Upper lobe of left lung (tissue), 6 donors: ENCODE measurements around the gene RIMBP2. TPM values are rescaled to one million over a fixed set of nuclear protein-coding genes. Genes with fewer than 3 reads are reported as not detected.

ENCODE experiments used
- ATAC-seq, 2 donors: fragments of 200-7000 bp; cut with Tn5 transposase; one replicate each; pipeline ENCODE4 v1.9.1; 2022; ENCODE audit warnings: mild to moderate bottlenecking in 2 of 2, moderate library complexity in 2 of 2; ENCODE audit not compliant: low FRiP score in 2 of 2
- DNase-seq, 2 donors: peaks; one replicate each; pipeline ENCODE4 v3.0.0-alpha.2; 2019 to 2020
- H3K27ac ChIP-seq, 4 donors: fragments of 200-600 bp; sonication (generic); one replicate each; pipeline ENCODE4 v1.5.1; 2016 to 2019
- H3K27me3 ChIP-seq, 4 donors: fragments of 200-600 bp; sonication (generic); one replicate each; pipeline ENCODE4 v1.5.1; 2017 to 2019
- H3K36me3 ChIP-seq, 4 donors: fragments of 200-600 bp; sonication (generic); one replicate each; pipeline ENCODE4 v1.5.1; 2016 to 2019
- H3K4me1 ChIP-seq, 4 donors: fragments of 200-600 bp; sonication (generic); one replicate each; pipeline ENCODE4 v1.5.1; 2018 to 2019
- H3K4me3 ChIP-seq, 4 donors: fragments of 200-600 bp; sonication (generic); one replicate each; pipeline ENCODE4 v1.5.1; 2017 to 2019; ENCODE audit warnings: mild to moderate bottlenecking in 2 of 4, moderate library complexity in 1 of 4
- H3K9me3 ChIP-seq, 4 donors: fragments of 200-600 bp; sonication (generic); one replicate each; pipeline ENCODE4 v1.5.1; 2018 to 2019
- EP300 ChIP-seq, 4 donors: sonication (generic); formaldehyde crosslinking; IDR thresholded peaks; one replicate each; pipeline ENCODE4 v1.5.1; 2017; ENCODE audit warnings: antibody characterized with exemption in 4 of 4, control low read depth in 2 of 4
- POLR2A ChIP-seq, 4 donors: fragments of 450-650 bp; IDR thresholded peaks; one replicate each; pipeline ENCODE4 v1.5.1; 2016 to 2017; ENCODE audit warnings: antibody characterized with exemption in 4 of 4, mild to moderate bottlenecking in 2 of 4
- POLR2AphosphoS5 ChIP-seq, 2 donors: sonication (generic); formaldehyde crosslinking; IDR thresholded peaks; one replicate each; pipeline ENCODE4 v1.5.1; 2017; ENCODE audit warnings: antibody characterized with exemption in 2 of 2
- WGBS, 2 donors: methylation state at CpG; one replicate each; pipeline ENCODE4 v1.1.5; 2017 to 2018; 5-methylcytosine and 5-hydroxymethylcytosine counted together
- total RNA-seq, 6 donors: library from RNA; depleted of rRNA in 4 of 6; stranded (reverse); fragments of >200 nt in 4 of 6; gene quantifications; one replicate each; pipeline versions ENCODE4 v1.1.0 to v1.2.1, GENCODE V29; 2016 to 2021
- TF ChIP-seq, protein P1 (sequence below), 6 experiments: fragments of 450-650 bp in 4 of 6; fragments of 200-600 bp in 2 of 6; sonication (generic) in 2 of 6; IDR thresholded peaks; one replicate each; pipeline ENCODE4 v1.5.1; 2016 to 2019; ENCODE audit warnings: antibody characterized with exemption in 6 of 6
- donor health status: DM: no; HTN: no; CAD: no; lungs with moderate emphysema.
- donor health status: DM: no; HTN: yes; CAD: no; lungs with severe emphysema.

The RIMBP2 gene
- total RNA-seq, 6 donors from 2014 or later, result 0.23 to 3.9 (median 0.44) TPM; not detected in 1

DNA sequence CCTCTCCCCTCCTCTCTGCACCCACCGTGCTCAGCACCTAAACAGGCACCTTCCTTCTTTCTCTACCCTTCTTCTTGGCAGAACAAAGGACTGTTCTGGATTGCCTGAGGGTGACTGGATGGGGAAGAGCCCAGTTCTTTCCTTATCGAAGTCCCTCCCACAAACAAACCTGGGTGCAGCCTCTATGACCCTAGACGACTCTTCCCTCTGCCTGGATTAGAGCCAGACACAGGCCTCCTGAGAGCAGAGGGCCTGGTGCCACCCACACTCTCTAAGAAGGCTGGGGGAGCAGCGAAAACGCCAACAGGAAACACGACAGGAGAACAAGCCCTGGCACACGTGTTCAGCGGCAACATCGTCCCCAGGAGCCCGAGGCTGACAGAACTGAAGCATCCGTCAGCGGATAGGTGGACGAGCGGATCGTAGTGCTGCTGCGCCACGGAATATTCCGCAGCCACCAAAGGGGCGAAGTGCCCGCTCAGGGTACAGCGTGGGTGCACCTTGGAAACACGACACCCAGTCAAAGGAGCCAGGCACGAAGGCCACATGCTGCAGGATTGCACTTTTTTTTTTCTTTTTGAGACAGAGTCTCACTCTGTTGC, 38.0 kb downstream of the RIMBP2 start:
- 75 to 80% methylated on average over 18 to 23 of the region's 23 CpGs for WGBS, 2 donors
- TF ChIP-seq, protein P1, sequence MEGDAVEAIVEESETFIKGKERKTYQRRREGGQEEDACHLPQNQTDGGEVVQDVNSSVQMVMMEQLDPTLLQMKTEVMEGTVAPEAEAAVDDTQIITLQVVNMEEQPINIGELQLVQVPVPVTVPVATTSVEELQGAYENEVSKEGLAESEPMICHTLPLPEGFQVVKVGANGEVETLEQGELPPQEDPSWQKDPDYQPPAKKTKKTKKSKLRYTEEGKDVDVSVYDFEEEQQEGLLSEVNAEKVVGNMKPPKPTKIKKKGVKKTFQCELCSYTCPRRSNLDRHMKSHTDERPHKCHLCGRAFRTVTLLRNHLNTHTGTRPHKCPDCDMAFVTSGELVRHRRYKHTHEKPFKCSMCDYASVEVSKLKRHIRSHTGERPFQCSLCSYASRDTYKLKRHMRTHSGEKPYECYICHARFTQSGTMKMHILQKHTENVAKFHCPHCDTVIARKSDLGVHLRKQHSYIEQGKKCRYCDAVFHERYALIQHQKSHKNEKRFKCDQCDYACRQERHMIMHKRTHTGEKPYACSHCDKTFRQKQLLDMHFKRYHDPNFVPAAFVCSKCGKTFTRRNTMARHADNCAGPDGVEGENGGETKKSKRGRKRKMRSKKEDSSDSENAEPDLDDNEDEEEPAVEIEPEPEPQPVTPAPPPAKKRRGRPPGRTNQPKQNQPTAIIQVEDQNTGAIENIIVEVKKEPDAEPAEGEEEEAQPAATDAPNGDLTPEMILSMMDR (IDR thresholded peaks at IDR 0.05), result no peak
- TF ChIP-seq POLR2A (IDR thresholded peaks at IDR 0.05) (no peak), EP300 (IDR thresholded peaks at IDR 0.05) (no peak), POLR2AphosphoS5 (IDR thresholded peaks at IDR 0.05) (no peak)
- no peak overlapping the region for H3K27ac ChIP-seq
- DNase-seq (peak in 1 of 2 donors; percentile 26), ATAC-seq (no peak)
- H3K9me3 ChIP-seq, result no peaks in the 10 kb centered on the region
- H3K36me3 ChIP-seq, result no peaks in the 10 kb centered on the region
- H3K4me3 ChIP-seq, result no peak overlapping the region
- no peaks in the 10 kb centered on the region for H3K4me1 ChIP-seq
- H3K27me3 ChIP-seq, result no peaks in the 10 kb centered on the region

DNA sequence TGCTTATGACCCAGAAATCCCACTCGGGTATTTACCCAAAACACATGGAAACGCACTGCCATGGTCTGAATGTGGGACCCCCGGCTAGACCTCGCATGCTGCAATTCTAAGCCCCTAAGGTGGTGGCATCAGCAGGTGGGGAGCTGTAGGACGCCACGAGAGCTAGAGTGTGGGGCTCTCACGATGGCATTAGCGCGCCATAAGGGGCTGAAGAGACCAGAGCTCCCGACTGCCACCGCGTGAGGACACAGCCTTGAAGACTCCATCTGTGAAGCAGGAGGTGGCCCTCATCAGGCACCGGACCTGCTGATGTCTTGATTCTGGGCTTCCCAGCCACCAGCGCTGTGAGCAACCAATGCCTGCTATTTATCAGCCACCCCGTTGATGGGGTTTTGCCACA, 40.3 kb downstream of the RIMBP2 start:
- Histone ChIP-seq H3K27me3 (no peaks in the 10 kb centered on the region), H3K9me3 (no peaks in the 10 kb centered on the region), H3K4me1 (no peaks in the 10 kb centered on the region), H3K27ac (no peak overlapping the region), H3K36me3 (no peaks in the 10 kb centered on the region), H3K4me3 (no peak overlapping the region)
- WGBS, 2 donors, result 90 to 94% methylated on average over 14 to 15 of the region's 15 CpGs
- TF ChIP-seq EP300 (IDR thresholded peaks at IDR 0.05), result no peak
- TF ChIP-seq, protein P1 (IDR thresholded peaks at IDR 0.05), result no peak
- TF ChIP-seq POLR2AphosphoS5 (IDR thresholded peaks at IDR 0.05), result no peak
- TF ChIP-seq POLR2A (IDR thresholded peaks at IDR 0.05), result no peak
- DNase-seq, result no peak
- no peak for ATAC-seq

DNA sequence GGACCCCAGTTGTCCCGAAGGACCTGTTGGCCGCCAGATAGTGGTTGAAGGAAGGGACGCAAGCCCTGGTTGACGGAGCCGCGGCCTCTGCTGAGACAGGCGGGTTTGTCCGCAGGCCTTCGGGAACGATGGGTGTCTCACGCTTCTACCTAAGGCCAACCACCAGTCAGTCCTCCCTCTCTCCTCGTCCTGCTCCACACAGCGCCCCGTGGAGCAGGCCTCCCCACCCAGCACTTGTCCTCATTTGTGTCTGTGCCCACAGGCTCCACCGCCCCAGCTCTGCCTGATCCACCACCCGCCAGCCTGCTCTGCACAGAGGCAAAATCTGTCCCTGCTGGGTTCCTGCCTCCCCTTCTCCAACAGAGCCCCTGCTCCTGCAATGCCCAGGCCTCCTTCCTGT, 41.0 kb downstream of the RIMBP2 start:
- DNase-seq (peak in 1 of 2 donors; percentile 55), ATAC-seq (peak in 1 of 2 donors; percentile 34)
- H3K36me3 ChIP-seq, result no peaks in the 10 kb centered on the region
- H3K27me3 ChIP-seq, result no peaks in the 10 kb centered on the region
- H3K4me3 ChIP-seq, result no peak overlapping the region
- H3K4me1 ChIP-seq, result no peaks in the 10 kb centered on the region
- no peaks in the 10 kb centered on the region for H3K9me3 ChIP-seq
- no peak overlapping the region for H3K27ac ChIP-seq
- TF ChIP-seq POLR2A (IDR thresholded peaks at IDR 0.05), result no peak
- no peak for TF ChIP-seq POLR2AphosphoS5 (IDR thresholded peaks at IDR 0.05)
- TF ChIP-seq EP300 (IDR thresholded peaks at IDR 0.05), result no peak
- TF ChIP-seq, protein P1 (IDR thresholded peaks at IDR 0.05), result no peak
- 91 to 94% methylated on average over 16 of the region's 16 CpGs for WGBS, 2 donors

DNA sequence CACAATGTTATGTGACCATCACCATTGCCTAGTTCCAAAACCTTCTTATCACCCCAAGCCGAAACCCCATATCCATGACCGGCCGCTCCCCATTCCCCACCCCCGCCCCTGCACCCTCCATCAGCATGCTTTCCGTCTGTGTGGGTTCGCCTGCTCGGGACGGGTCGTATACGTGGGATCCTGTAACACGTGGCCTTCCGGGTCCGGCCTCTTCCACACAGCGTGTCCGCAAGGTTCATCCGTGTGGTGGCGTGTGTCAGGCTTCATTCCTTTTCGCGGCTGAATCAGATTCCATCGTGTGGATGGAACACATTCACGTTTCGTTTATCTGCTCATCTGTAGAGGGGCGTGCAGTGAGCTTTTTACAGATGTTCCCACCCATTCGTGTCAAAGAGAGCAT, 41.4 kb downstream of the RIMBP2 start:
- WGBS, 2 donors, result 87 to 92% methylated on average over 24 of the region's 24 CpGs
- no peak overlapping the region for H3K27ac ChIP-seq

More for the DNA sequence above, 41.4 kb downstream of the RIMBP2 start:
- DNase-seq (peak in 1 of 2 donors; percentile 25), ATAC-seq (no peak)
- Histone ChIP-seq H3K27me3 (no peaks in the 10 kb centered on the region), H3K9me3 (no peaks in the 10 kb centered on the region), H3K4me3 (no peak overlapping the region), H3K36me3 (no peaks in the 10 kb centered on the region), H3K4me1 (no peaks in the 10 kb centered on the region)
- no peak for TF ChIP-seq POLR2AphosphoS5 (IDR thresholded peaks at IDR 0.05)
- TF ChIP-seq EP300 (IDR thresholded peaks at IDR 0.05), result no peak
- no peak for TF ChIP-seq POLR2A (IDR thresholded peaks at IDR 0.05)
- TF ChIP-seq, protein P1 (IDR thresholded peaks at IDR 0.05), result no peak
